Neural cell (in vitro differentiated cells): ENCODE measurements around the gene HNF1B.

Source experiments
- CTCF ChIP-seq: fragments of 450-650 bp; IDR thresholded peaks from 2 replicates; pipeline ENCODE4 v1.5.1; 2014; ENCODE audit warnings: antibody characterized with exemption, mild to moderate bottlenecking, moderate library complexity; ENCODE audit not compliant: poor library complexity, severe bottlenecking
- EP300 ChIP-seq: fragments of 450-650 bp; conservative IDR thresholded peaks from 2 replicates; pipeline ENCODE4 v1.6.1; 2014; ENCODE audit warnings: antibody characterized with exemption, mild to moderate bottlenecking, moderate library complexity; ENCODE audit not compliant: poor library complexity, severe bottlenecking
- EZH2 ChIP-seq: fragments of 200-600, 300-800 bp; shearing (Covaris generic), sonication (generic); IDR thresholded peaks from 2 replicates; pipeline ENCODE4 v1.6.1; 2014; ENCODE audit warnings: antibody characterized with exemption, low read length, borderline replicate concordance, mild to moderate bottlenecking; ENCODE audit not compliant: insufficient read depth, poor library complexity, severe bottlenecking
- POLR2AphosphoS5 ChIP-seq: IDR thresholded peaks from 2 replicates; pipeline ENCODE4 v1.6.1; 2012
- SMC3 ChIP-seq: fragments of 450-650 bp; conservative IDR thresholded peaks from 2 replicates; pipeline ENCODE4 v1.6.1; 2014; ENCODE audit warnings: antibody characterized with exemption, mild to moderate bottlenecking, moderate library complexity; ENCODE audit not compliant: poor library complexity
- TAF1 ChIP-seq: IDR thresholded peaks from 2 replicates; pipeline ENCODE4 v1.6.1; 2012; ENCODE audit warnings: low read depth
- TF ChIP-seq, protein P1 (sequence below): IDR thresholded peaks from 2 replicates; pipeline ENCODE4 v1.6.1; 2012; ENCODE audit warnings: borderline replicate concordance

DNA sequence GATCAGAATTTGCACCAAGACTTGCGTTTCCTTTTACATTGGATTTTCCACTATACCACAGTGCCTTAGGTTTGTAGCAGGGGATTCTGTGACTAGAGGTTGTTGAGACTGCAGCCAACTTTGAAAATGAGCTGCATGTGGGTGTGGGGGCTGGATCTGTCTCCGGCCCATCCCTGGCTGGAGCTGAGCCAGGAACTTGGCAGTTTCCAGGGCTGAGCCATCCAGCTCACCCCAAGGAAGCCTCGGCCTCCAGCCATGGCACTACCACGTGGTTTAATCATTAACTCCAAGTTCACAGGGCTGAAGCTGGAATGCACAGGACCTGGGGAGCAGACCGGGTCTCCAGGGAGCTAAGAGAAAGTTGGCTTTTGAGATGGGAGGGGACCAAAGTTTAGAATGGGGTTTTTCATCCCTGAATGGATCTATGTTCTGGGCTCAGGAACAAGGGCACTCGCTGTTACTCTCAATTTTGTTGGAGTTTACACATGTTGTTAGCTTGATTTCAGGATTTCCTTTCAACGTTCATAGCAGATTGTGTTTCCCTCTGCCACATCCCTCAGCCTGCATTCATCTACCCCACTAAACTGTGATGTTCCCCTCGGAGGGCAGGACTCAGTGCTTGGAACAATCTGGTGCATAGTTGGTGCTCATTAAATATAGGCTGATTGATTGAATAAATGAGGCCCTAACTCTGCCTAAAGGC is 42.3 kb upstream of the HNF1B start:
- no peak for TF ChIP-seq EZH2
- TF ChIP-seq POLR2AphosphoS5, result no peak
- TF ChIP-seq CTCF, result no peak
- TF ChIP-seq TAF1, result no peak
- TF ChIP-seq, protein P1, sequence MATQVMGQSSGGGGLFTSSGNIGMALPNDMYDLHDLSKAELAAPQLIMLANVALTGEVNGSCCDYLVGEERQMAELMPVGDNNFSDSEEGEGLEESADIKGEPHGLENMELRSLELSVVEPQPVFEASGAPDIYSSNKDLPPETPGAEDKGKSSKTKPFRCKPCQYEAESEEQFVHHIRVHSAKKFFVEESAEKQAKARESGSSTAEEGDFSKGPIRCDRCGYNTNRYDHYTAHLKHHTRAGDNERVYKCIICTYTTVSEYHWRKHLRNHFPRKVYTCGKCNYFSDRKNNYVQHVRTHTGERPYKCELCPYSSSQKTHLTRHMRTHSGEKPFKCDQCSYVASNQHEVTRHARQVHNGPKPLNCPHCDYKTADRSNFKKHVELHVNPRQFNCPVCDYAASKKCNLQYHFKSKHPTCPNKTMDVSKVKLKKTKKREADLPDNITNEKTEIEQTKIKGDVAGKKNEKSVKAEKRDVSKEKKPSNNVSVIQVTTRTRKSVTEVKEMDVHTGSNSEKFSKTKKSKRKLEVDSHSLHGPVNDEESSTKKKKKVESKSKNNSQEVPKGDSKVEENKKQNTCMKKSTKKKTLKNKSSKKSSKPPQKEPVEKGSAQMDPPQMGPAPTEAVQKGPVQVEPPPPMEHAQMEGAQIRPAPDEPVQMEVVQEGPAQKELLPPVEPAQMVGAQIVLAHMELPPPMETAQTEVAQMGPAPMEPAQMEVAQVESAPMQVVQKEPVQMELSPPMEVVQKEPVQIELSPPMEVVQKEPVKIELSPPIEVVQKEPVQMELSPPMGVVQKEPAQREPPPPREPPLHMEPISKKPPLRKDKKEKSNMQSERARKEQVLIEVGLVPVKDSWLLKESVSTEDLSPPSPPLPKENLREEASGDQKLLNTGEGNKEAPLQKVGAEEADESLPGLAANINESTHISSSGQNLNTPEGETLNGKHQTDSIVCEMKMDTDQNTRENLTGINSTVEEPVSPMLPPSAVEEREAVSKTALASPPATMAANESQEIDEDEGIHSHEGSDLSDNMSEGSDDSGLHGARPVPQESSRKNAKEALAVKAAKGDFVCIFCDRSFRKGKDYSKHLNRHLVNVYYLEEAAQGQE, result no peak
- TF ChIP-seq EP300, result no peak
- no peak for TF ChIP-seq SMC3
